ENCODE data around the gene COG4.
A peak's percentile ranks its signal among the peaks of the same experiment; 100 is the strongest.

COG4 gene

DNA sequence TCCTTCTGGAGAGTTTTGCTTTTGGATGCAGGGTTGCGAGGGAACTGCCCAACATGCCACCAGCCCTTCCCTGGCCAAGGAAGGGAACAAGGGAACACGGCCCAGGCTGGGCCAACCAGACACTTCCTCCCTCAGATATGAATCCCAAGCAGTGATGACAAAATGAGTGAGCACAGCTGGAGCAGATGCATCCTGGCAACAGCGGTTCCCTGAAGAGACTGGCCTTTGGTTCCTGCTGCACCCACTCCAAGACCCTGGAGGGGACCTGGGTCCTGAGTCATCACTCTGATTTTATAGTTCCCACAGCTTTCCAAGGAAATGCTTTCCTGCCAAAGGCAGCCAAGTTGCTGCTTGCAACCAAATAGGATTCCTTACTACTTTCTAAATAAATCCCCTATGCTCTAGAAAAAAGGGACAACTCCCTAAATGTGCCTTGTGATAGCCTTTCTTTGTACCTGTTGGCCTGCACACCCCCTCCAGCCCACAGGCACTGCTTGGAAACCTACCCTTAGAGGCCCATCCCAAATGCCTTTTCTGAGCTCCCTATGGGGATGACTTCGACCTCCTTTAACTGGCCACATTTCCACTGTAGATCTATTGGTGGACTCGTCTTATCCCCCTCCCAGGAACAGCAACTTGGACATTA is 89.8 kb downstream of the COG4 start:
- no peak for DNase-seq
- Mint-ChIP-seq H3K27me3 (no peaks in the 10 kb centered on the region), H3K27ac (no peak overlapping the region), H3K4me3 (no peak overlapping the region), H3K4me1 (peaks cover 71% of the 10 kb centered on the region), H3K36me3 (peaks cover 25% of the 10 kb centered on the region), H3K9me3 (no peaks in the 10 kb centered on the region)
- CTCF ChIA-PET, result interaction anchor here (1.6 kb wide), 1 partner anchor 15 kb away, joined by 4 read pairs; no protein-coding TSS in a partner anchor

DNA sequence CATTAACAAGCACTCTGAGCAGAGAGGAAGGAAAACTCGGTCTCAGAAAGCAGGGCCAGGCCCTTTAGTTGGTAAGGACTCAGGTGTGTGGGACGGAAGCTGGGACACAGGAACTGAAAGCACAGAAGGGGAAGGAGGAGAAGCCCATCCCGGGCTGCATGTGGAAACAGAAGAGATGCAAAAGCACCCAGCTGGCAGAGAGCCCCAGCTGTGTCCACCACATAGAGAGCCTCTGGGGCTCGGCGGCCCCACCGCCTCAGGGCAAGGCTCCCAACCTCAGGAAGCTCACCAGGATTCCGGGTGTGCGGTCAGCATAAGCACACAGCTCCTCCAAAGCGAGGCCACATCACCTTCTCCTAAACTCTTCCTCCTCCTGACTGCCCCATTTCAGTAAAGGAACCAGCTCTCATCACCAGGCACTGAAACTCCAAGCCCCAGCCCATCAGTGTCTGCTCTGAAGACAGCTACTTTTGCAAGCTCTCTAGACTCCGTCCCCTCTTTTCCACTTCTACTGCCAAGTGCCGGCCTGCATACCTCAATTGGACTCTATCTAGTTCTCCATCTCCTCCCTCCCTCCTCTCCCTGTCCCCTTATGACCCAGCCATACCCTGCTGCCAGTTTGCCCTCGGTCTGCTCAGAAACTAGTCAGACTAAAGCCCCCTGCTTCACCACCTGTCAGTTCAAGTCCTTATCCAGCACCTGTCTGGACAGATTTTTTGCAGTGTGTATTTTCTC is 90.5 kb downstream of the COG4 start:
- CTCF ChIA-PET, result interaction anchor here (0.8 to 1.6 kb wide), 3 partner anchors 9 to 53 kb away, joined by 3 to 4 read pairs (median 3); no protein-coding TSS in a partner anchor
- Mint-ChIP-seq H3K4me3 (no peak overlapping the region), H3K27ac (no peak overlapping the region), H3K27me3 (no peaks in the 10 kb centered on the region), H3K9me3 (no peaks in the 10 kb centered on the region), H3K4me1 (peaks cover 73% of the 10 kb centered on the region), H3K36me3 (peaks cover 20% of the 10 kb centered on the region)
- no peak for DNase-seq

DNA sequence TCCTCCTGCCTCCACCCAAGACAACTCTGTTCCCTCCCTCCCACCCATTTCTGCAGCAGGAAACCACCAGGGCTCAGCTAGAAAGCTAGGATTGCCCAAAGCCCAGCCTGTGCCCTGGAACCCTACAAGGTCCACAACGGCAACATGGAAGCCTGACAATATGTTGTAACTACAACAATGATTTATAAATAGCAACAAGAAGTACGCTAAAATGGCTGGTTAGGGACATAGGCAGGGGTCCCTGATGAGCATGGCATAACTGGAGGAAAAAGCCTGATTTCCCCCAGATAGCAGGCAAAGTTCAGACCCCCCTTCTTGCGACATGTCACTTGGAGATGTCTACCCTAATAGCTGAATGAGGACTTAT is 91.0 kb downstream of the COG4 start:
- Mint-ChIP-seq H3K9me3 (no peaks in the 10 kb centered on the region), H3K4me1 (peaks cover 72% of the 10 kb centered on the region), H3K27me3 (no peaks in the 10 kb centered on the region), H3K27ac (no peak overlapping the region), H3K4me3 (no peak overlapping the region), H3K36me3 (peaks cover 19% of the 10 kb centered on the region)
- CTCF ChIA-PET, result interaction anchor here (0.8 to 1.6 kb wide), 3 partner anchors 8 to 52 kb away, joined by 3 to 4 read pairs (median 3); no protein-coding TSS in a partner anchor
- no peak for DNase-seq

DNA sequence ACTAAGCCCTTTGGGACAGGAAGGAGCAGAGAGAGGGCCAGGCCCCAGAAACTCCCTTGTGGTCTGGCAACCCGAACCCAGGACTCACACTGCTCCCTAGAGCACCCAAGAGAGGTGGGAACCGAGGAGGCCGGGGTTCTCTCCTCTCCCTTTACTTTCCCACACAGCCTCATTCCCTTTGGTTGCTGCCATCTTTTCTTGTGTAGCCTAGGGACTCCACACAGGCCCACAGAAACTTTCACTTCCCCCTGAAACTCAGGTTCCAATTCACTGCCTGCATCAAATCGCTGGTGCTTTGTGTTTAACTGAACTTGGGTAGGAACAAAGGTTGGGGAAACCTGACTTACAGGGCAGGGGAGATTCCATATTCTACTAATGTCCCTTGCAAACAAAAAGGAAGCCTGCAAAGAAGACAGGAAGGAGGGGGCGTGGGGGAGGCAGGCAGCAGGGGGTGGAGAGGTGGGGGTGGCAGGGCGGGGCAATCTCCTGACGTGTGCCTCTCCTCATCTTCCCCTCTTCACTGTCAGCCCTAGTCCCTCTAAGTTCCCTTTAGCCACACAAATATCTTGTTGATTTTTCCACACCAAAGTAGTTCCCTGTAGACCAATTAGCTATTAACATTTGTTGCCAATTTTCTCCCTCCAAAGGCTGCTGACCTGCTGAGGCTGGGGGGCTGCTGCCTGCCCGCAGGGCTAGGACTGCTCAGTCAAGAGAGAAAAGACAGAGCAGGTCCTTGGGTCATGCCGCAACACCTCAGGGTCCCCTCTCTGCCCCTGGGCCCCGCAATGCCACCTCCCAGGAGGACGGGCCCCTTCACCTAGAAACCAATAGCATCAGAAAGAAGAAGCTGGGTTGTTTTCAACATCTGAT is 92.5 kb downstream of the COG4 start:
- Mint-ChIP-seq H3K27me3 (no peaks in the 10 kb centered on the region), H3K4me1 (peaks cover 61% of the 10 kb centered on the region), H3K36me3 (peaks cover 14% of the 10 kb centered on the region), H3K27ac (peak overlapping the region; percentile 85), H3K9me3 (no peaks in the 10 kb centered on the region), H3K4me3 (peak overlapping the region; percentile 30)
- DNase-seq, result peak; percentile 62
- CTCF ChIA-PET, result no interaction called here

Measured in activated naive CD4-positive, alpha-beta T cell treated with anti-CD3 and anti-CD28 coated beads, Interleukin-2, amount 10 ng/mL, durations not matched to agents 7 days and 5 days (primary cell).